Measurements from ENCODE around the gene RPL29.

DNA sequence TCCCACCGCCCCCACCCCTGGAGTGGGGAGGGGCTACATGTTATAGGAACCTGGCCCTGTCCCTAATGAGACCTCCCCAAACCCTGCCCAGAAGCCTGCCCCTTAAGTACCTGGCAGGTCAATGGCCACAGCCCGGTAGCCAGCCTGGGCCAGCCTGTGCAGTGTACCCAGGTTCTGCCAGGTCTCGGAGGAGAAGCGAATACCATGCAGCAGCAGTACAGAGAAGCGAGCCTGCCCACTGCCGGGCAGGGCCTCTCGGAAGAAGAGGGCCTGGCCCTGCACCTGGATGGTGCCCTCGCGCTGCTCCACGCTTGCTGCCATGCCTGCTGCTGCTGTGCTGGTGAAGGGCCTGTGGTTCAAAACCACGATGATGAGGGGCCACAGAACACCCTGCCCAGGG, 24.3 kb downstream of the RPL29 start:
- TF ChIP-seq, protein P1, sequence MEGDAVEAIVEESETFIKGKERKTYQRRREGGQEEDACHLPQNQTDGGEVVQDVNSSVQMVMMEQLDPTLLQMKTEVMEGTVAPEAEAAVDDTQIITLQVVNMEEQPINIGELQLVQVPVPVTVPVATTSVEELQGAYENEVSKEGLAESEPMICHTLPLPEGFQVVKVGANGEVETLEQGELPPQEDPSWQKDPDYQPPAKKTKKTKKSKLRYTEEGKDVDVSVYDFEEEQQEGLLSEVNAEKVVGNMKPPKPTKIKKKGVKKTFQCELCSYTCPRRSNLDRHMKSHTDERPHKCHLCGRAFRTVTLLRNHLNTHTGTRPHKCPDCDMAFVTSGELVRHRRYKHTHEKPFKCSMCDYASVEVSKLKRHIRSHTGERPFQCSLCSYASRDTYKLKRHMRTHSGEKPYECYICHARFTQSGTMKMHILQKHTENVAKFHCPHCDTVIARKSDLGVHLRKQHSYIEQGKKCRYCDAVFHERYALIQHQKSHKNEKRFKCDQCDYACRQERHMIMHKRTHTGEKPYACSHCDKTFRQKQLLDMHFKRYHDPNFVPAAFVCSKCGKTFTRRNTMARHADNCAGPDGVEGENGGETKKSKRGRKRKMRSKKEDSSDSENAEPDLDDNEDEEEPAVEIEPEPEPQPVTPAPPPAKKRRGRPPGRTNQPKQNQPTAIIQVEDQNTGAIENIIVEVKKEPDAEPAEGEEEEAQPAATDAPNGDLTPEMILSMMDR (IDR thresholded peaks at IDR 0.05), result no peak
- no peak for TF ChIP-seq ZFX (IDR thresholded peaks at IDR 0.05; ENCODE audit: borderline replicate concordance)

Data from 22Rv1 (cell line).